GM18951 (cell line): Measurements from ENCODE around the gene PREP.
"Not testable (repeated sequence)": the region's sequence is repeated elsewhere in the genome, so short reads cannot be mapped to it uniquely, and the experiment has no call there.

Experiments used
- POLR2A ChIP-seq: IDR thresholded peaks from 4 replicates; pipeline ENCODE4 v1.6.1; 2011; ENCODE audit warnings: mild to moderate bottlenecking; ENCODE audit not compliant: insufficient read length, insufficient read depth; ENCODE audit errors: extremely low read depth
- in situ Hi-C: fragments of 300-500 bp; cut with MboI; formaldehyde crosslinking; loops from one replicate; pipeline ENCODE4 v1.12.0; 2022; ENCODE audit warnings: low sequenced_read_pairs, mixed read lengths, inconsistent platforms; ENCODE audit not compliant: unreplicated experiment

Gene PREP

GRCh38 chr6:105243487-105243886 is 159.4 kb downstream of the PREP start:
- in situ Hi-C loops = no loop called here
- no peak for TF ChIP-seq POLR2A

- in situ Hi-C loops = no loop called here
- TF ChIP-seq POLR2A = no peak
Measured at GRCh38 chr6:105235155-105235554, 167.7 kb downstream of the PREP start.

GRCh38 chr6:105231771-105232170 is 171.1 kb downstream of the PREP start:
- in situ Hi-C loops = not testable (repeated sequence)
